NCI-H128 (cell line): ENCODE results near the gene ATP8A1.
"Not testable (repeated sequence)": the region's sequence is repeated elsewhere in the genome, so short reads cannot be mapped to it uniquely, and the experiment has no call there.

Experiments used
- DNase-seq: peaks from one replicate; lab custom pipeline; 2025; ENCODE audit not compliant: unreplicated experiment; lab: John Stamatoyannopoulos, UW

The ATP8A1 gene

GRCh38 chr4:42652529-42653231 is 4.2 kb downstream of the ATP8A1 start:
- not testable (repeated sequence) for DNase-seq

- DNase-seq = no peak
These were observed 7.0 kb downstream of the ATP8A1 start for GRCh38 chr4:42649870-42650269.

- no peak for DNase-seq
These were observed 9.8 kb downstream of the ATP8A1 start for GRCh38 chr4:42646999-42647541.

- DNase-seq = no peak
These were observed 10.7 kb downstream of the ATP8A1 start for GRCh38 chr4:42646013-42646784.

GRCh38 chr4:42644897-42645296 is 12.0 kb downstream of the ATP8A1 start:
- no peak for DNase-seq

- no peak for DNase-seq
These were observed 13.2 kb downstream of the ATP8A1 start for GRCh38 chr4:42643685-42644084.

GRCh38 chr4:42642845-42643615 is 13.9 kb downstream of the ATP8A1 start:
- DNase-seq = no peak

GRCh38 chr4:42642101-42642797 is 14.7 kb downstream of the ATP8A1 start:
- no peak for DNase-seq

- no peak for DNase-seq
These were observed 15.2 kb downstream of the ATP8A1 start for GRCh38 chr4:42641656-42642055.

- no peak for DNase-seq
These were observed 15.7 kb downstream of the ATP8A1 start for GRCh38 chr4:42641161-42641560.

- DNase-seq = no peak
These were observed 16.3 kb downstream of the ATP8A1 start for GRCh38 chr4:42640613-42641012.

GRCh38 chr4:42638993-42639392 is 17.9 kb downstream of the ATP8A1 start:
- no peak for DNase-seq

GRCh38 chr4:42638321-42638720 is 18.6 kb downstream of the ATP8A1 start:
- no peak for DNase-seq

GRCh38 chr4:42637867-42638266 is 19.0 kb downstream of the ATP8A1 start:
- no peak for DNase-seq

GRCh38 chr4:42637104-42637503 is 19.8 kb downstream of the ATP8A1 start:
- DNase-seq = no peak

GRCh38 chr4:42636645-42636949 is 20.3 kb downstream of the ATP8A1 start:
- DNase-seq = no peak

GRCh38 chr4:42633605-42634388 is 23.1 kb downstream of the ATP8A1 start:
- DNase-seq = no peak

- no peak for DNase-seq
These were observed 24.1 kb downstream of the ATP8A1 start for GRCh38 chr4:42632653-42633382.

GRCh38 chr4:42630908-42631307 is 26.0 kb downstream of the ATP8A1 start:
- no peak for DNase-seq

GRCh38 chr4:42628740-42629139 is 28.2 kb downstream of the ATP8A1 start:
- no peak for DNase-seq
